ENCODE results near the gene SCO2.

SCO2 gene

GRCh38 chr22:50490531-50491308 is 34.7 kb downstream of the SCO2 start (continued):
- TF ChIP-seq SETDB1 (IDR thresholded peaks at IDR 0.05; ENCODE audit: insufficient read length, low read length): no peak

DNA sequence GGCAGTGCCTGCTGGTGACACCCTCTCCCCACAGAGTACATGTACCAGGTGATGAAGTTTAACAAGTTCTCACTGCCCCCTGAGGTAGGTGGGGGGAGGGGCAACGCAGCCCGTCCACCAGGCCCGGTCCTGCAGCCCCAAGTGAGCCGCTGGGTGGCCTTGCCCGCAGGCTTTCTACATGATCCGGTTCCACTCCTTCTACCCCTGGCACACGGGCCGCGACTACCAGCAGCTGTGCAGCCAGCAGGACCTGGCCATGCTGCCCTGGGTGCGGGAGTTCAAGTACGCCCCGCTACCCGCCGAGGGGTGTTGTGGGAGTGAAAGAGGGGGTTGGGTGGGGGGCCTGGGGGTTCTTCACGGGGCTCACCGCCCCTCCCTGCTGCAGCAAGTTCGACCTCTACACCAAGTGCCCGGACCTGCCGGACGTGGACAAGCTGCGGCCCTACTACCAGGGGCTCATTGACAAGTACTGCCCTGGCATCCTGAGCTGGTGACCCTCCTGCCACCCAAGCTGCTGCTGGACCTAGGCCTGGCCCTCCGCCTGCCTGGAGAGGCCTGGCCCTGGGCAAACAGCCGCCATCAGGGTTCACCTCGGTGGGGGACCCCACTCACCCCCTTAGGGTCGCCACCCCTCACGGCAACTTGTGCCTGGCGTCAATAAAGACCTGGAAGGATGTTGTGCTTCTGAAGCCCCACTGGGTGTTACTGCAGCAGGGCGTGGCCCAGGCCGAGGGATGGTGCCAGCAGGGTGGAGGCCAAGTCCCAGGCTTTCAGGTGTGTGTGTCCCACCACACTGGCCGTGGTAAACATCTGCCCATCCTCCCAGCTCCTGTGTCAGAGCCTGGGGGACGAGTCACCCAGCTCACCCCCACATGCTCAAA is 35.8 kb downstream of the SCO2 start:
- H3K9me3 ChIP-seq (ENCODE audit: control insufficient read depth, insufficient read depth, low read depth, low read length): no peaks in the 10 kb centered on the region
- no peaks in the 10 kb centered on the region for H3K36me3 ChIP-seq (ENCODE audit: control insufficient read depth in 2 of 2, insufficient read depth in 1 of 2, low read length in 2 of 2)
- no peaks in the 10 kb centered on the region for H3K4me1 ChIP-seq (ENCODE audit: control insufficient read depth, insufficient read depth, low read length)
- ChIA-PET CTCF (no interaction called here), POLR2A (interaction anchor here (0.7 kb wide), 1 partner anchor 10 kb away, joined by 3 read pairs; no protein-coding TSS in a partner anchor)
- TF ChIP-seq ZNF843 (tag by site-specific recombination; IDR thresholded peaks at IDR 0.05): no peak
- TF ChIP-seq ZBTB7A (tag by site-specific recombination; IDR thresholded peaks at IDR 0.05; ENCODE audit: low read depth): no peak
- TF ChIP-seq BCL11B (tag by site-specific recombination; IDR thresholded peaks at IDR 0.05; ENCODE audit: low read depth): no peak
- TF ChIP-seq, protein P1, sequence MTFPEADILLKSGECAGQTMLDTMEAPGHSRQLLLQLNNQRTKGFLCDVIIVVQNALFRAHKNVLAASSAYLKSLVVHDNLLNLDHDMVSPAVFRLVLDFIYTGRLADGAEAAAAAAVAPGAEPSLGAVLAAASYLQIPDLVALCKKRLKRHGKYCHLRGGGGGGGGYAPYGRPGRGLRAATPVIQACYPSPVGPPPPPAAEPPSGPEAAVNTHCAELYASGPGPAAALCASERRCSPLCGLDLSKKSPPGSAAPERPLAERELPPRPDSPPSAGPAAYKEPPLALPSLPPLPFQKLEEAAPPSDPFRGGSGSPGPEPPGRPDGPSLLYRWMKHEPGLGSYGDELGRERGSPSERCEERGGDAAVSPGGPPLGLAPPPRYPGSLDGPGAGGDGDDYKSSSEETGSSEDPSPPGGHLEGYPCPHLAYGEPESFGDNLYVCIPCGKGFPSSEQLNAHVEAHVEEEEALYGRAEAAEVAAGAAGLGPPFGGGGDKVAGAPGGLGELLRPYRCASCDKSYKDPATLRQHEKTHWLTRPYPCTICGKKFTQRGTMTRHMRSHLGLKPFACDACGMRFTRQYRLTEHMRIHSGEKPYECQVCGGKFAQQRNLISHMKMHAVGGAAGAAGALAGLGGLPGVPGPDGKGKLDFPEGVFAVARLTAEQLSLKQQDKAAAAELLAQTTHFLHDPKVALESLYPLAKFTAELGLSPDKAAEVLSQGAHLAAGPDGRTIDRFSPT (tag by site-specific recombination; IDR thresholded peaks at IDR 0.05): no peak
- TF ChIP-seq ZNF366 (tag by site-specific recombination; conservative IDR thresholded peaks at IDR 0.05): no peak
- TF ChIP-seq, protein P2, sequence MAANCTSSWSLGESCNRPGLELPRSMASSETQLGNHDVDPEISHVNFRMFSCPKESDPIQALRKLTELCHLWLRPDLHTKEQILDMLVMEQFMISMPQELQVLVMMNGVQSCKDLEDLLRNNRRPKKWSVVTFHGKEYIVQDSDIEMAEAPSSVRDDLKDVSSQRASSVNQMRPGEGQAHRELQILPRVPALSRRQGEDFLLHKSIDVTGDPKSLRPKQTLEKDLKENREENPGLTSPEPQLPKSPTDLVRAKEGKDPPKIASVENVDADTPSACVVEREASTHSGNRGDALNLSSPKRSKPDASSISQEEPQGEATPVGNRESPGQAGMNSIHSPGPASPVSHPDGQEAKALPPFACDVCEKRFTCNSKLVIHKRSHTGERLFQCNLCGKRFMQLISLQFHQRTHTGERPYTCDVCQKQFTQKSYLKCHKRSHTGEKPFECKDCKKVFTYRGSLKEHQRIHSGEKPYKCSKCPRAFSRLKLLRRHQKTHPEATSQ (tag by site-specific recombination; IDR thresholded peaks at IDR 0.05): no peak
- no peak for TF ChIP-seq ZNF146 (tag by site-specific recombination; IDR thresholded peaks at IDR 0.05)
- TF ChIP-seq, protein P3, sequence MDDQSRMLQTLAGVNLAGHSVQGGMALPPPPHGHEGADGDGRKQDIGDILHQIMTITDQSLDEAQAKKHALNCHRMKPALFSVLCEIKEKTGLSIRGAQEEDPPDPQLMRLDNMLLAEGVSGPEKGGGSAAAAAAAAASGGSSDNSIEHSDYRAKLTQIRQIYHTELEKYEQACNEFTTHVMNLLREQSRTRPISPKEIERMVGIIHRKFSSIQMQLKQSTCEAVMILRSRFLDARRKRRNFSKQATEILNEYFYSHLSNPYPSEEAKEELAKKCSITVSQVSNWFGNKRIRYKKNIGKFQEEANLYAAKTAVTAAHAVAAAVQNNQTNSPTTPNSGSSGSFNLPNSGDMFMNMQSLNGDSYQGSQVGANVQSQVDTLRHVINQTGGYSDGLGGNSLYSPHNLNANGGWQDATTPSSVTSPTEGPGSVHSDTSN (CRISPR knock-in tag; IDR thresholded peaks at IDR 0.05): no peak
- no peak for TF ChIP-seq ZNF266 (tag by site-specific recombination; IDR thresholded peaks at IDR 0.05; ENCODE audit: low read depth)
- no peak for TF ChIP-seq ZSCAN30 (tag by site-specific recombination; IDR thresholded peaks at IDR 0.05)
- TF ChIP-seq ZNF140 (tag by site-specific recombination; IDR thresholded peaks at IDR 0.05): no peak
- TF ChIP-seq PRDM10 (tag by site-specific recombination; IDR thresholded peaks at IDR 0.05): no peak
- no peak for TF ChIP-seq ZNF214 (tag by site-specific recombination; IDR thresholded peaks at IDR 0.05; ENCODE audit: borderline replicate concordance)
- TF ChIP-seq ZNF174 (tag by site-specific recombination; IDR thresholded peaks at IDR 0.05): no peak
- no peak overlapping the region for H3K27ac ChIP-seq (ENCODE audit: extremely low read depth, low read depth, low read length)
- H3K4me3 ChIP-seq (ENCODE audit: low read depth, low read length): no peak overlapping the region
